ENCODE data around the gene ABTB2.
"Not testable (repeated sequence)": the region's sequence is repeated elsewhere in the genome, so short reads cannot be mapped to it uniquely, and the experiment has no call there.

Gene ABTB2

DNA sequence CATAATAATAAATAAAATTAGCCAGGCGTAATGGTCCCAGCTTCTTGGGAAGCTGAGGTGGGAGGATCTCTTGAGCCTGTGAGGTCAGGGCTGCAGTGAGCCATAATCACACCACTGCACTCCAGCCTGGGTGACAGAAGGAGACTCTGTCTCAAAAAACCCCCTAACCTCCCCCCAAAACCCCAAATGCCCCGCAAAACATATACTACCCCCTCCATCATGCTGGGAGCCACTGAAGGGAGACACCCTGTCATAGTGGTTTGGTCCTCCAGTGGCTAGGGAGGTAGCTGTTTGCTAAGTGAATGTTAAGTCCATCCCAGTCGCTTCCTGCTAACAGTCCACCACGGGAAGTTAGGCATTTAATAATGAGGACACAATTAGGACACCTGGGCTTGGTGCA is 125.0 kb downstream of the ABTB2 start:
- DNase-seq = no peak

- no peak for DNase-seq
These were observed 131.6 kb downstream of the ABTB2 start for GRCh38 chr11:34226210-34226609.

- no peak for DNase-seq
These were observed 132.7 kb downstream of the ABTB2 start for GRCh38 chr11:34225091-34225490.

DNA sequence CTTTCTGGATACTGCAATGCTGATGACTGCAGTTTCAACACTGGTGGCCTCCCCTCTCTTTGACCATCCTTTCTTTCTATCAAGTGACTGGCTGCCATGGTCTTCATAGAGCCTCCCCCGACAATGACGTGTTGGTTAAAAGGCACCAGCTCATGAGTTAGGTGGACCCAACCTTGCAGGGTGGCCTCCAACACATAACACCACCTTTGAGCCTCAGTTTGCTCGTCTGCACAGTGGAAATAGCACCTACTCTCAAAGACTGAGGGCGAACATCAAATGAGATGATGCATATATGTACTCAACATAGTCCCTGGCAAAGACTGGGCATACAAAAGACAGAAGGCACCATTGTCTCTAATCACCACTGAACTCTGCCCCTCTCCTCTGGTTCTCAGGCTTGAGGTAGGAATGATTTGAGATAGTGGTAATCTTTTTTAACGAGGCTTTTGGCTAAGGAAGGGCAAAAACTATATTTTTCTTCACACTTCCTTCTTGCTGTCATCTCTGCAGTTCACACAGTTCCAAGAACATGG is 133.3 kb downstream of the ABTB2 start:
- no peak for DNase-seq

DNA sequence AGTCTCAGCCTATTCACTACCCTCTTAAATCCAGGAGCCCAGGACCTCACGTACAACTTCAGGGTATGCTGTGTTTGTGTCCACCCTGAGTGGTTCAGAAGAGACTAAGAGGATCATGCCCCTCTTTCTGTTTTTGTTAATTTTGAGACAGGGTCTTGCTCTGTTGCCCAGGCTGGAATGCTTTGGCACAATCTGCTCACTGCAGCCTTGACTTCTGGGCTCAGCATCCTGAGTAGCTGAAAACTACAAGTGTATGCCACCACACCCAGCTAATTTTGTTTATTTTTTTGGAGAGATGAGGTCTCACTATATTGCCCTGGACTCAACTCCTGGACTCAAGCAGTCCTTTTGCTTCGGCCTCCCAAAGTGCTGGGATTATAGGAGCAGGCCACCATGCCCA is 133.9 kb downstream of the ABTB2 start:
- DNase-seq = no peak

DNA sequence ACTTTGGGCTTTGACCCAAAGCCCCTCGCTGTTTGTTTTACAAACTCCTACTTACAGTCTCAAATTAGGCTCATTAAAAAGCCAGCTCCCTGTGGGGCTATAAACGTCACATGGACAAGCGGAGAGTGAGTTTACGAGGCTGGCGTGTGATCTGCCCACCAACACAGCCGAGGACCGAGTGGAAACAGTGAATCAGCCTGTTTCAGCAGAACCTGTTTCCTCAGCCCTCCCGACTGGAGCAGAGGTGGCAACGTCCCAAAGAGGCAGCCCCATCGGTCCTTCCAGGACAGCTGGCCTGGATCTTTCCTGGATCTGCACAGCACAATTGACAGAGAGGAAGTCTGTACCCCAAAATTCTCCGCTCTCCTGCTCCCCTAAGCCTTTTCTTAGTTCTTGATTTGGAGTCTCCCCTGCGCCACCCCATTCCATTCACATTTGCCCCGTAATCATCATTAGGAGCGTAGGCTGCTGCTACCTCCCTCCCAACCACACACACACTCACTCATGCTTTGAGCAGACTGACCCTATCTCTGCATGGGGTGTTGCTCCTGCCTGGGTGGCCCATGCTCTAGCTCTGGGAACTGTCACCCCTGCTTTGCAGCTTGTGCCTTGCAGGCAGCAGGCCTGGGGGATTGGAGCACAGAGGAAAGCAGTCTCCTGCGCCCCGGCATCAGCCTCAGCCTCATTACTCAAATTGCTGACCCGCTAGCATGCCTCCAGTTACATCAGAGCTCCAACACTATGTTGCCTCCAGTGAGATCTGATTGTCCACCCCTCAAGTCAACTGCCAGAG is 134.6 kb downstream of the ABTB2 start:
- no peak for DNase-seq

DNA sequence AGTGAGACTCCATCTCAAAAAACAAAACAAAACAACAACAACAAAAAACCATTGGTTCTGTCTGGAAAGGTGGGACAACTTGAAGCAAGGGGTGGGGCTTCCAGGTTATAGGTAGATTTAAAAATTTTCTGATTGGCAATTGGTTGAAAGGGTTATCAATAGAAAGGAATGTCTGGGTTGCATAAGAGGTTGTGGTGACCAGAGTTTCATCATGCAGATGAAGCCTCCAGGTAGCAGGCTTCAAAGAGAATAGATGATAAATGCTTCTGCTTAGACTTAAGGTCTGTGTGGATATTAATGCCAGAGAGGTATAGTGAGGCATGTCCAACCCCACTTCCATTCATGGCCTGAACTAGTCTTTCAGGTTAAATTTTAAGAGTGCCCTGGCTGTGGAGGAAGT is 135.8 kb downstream of the ABTB2 start:
- no peak for DNase-seq

DNA sequence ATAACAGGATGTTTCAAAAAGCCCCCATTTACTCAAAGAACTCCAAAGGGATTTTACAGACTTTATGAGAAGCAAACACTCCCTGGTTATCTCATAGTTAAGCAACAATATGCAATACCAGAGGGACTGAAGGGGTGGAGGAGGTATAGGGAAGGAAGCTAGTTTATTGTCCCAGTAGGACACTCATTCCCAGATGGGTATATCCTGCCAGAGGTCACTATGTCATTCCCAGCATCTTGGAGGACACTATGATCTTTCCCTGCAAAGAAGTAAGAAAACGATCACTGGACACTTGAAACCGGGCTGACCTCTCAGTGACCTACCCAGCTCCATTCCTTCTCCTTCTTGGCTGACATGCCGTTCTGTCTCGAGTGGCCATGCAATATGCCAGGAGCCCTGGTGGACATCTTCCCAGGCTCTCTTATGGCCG is 137.9 kb downstream of the ABTB2 start:
- DNase-seq = no peak

DNA sequence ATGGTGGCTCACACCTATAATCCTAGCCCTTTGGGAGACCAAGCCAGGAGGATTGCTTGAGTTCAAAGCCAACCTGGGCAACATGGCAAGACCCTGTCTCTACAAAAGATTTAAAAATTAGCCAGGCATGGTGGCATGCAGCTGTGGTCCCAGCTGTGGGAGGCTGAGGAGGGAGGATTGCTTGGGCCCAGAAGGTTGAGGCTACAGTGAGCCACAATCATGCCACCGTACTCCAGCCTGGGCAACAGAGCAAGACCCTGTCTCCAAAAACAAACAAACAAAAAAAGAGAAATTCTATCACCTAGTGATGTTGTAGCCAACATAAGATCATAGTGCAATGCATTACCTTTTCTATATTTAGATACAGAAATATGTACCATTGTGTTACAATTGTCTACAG is 138.5 kb downstream of the ABTB2 start:
- DNase-seq = no peak

- DNase-seq = not testable (repeated sequence)
These were observed 139.1 kb downstream of the ABTB2 start for GRCh38 chr11:34218756-34219155.

DNA sequence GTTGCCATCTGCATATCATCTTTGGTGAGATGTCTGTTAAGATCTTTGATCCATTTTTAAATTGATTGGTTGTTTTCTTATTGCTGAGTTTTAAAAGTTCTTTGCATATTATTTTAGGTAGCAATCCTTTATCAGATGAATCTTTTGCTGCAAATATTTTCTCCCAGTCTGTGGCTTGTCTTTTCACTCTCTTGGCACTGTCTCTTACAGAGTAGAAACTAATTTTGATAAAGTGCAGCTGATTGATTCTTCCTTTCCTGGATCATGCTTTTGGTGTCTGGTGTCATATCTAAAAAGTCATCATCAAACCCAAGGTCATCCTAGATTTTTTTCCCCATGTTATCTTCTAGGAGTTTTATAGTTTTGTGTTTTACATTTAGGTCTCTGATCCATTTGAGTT is 139.7 kb downstream of the ABTB2 start:
- no peak for DNase-seq

- no peak for DNase-seq
These were observed 141.1 kb downstream of the ABTB2 start for GRCh38 chr11:34216706-34217105.

- no peak for DNase-seq
These were observed 141.9 kb downstream of the ABTB2 start for GRCh38 chr11:34215806-34216453.

- DNase-seq = peak; percentile 75
These were observed 142.6 kb downstream of the ABTB2 start for GRCh38 chr11:34214961-34215805.

GRCh38 chr11:34213366-34213765 is 144.4 kb downstream of the ABTB2 start:
- DNase-seq = no peak

DNA sequence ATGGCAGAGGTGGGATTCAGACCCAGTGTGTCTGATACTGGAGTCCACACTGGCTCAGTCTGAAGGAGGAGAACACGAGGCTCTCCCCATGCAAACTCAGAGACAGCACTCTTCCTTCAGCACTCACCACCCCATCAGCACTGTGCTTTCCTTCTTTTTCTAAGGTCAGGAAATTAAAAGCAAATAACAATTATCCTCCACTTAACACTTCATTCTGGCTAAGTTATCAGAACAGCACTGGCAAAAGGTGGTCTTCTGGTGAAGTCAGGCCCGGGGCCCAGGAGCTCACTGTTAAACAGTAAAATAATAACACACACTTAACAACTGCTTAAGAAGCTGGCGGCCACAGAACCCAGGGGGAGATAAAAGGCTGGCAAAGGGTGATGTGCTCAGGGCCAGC is 145.2 kb downstream of the ABTB2 start:
- no peak for DNase-seq

DNA sequence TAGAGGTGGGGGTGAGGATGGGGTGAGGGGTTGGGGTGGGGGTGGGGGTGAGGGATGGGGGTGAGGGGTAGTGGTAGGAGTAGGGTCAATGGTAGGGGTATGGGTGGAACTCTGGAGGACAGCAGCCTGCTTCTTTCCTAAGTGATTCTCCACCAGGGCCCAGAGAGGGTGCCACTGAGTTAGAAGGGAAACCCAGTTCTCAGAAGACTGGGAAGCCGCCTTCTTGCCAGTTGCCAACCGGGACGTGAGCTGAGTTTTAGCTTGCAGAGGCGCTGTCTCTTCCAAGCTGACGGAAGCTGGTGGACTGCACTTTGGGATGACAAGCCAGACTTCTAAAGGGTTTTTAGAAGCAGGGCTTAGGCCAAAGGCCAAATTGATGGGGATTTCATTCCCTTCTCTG is 148.0 kb downstream of the ABTB2 start:
- no peak for DNase-seq

DNA sequence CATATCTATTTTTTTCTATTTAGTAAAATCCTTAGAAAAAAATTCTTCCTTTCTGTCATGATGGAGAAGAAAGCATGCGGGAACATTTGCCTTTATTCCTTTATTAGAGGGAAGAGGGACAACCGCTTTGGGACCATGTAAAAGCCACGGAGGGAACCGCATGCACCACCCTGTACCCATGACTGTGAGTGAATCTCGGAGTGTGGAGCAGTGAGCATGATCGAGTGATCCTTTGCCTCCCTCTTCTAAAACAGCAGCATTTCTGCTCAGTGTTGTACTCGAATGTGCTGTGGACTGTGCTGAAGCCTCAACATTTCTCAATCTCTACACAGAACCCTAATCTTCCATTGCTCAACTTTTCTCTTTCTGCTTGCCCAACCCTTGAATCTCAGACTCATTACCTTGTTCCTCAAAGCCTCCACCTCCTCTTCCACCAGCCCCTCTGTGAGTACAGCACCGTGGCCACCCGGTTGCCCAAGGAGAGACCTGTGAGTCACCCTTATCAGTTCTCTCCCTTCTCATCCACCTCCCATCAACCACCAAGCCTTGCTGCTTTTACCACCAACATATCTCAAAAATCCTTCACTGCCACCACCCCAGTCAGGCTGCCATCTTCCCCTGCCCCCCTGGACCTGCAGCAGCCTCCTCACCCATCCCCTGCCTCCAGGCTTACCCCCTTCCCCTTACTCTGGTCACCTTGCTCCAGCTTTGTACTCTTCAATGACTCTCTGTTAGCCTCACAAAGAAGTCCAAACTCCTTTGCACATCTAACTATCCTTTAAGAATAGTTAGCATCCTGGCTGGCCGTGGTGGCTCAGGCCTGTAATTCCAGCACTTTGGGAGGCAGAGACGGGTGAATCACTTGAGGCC is 149.3 kb downstream of the ABTB2 start:
- no peak for DNase-seq

GRCh38 chr11:34207487-34208180 is 150.2 kb downstream of the ABTB2 start:
- no peak for DNase-seq

- DNase-seq = no peak
These were observed 151.2 kb downstream of the ABTB2 start for GRCh38 chr11:34206407-34207300.
